Kidney (tissue), 14 donors: ENCODE results near the gene DNAJC5G. TPM values are rescaled to one million over a fixed set of nuclear protein-coding genes. Genes with fewer than 3 reads are reported as not detected.

Experiments used
- DNase-seq, 5 donors: peaks; one replicate each; pipeline ENCODE4 v3.0.0-alpha.2; 2013 to 2020
- FAIRE-seq: peaks from 2 replicates; lab custom pipeline; 2012; peaks lifted over from hg19 to GRCh38; lab: Jason Lieb, UNC
- H3K27ac ChIP-seq, 2 donors: one replicate each; pipeline ENCODE4 v1.7.0; 2013; ENCODE audit warnings: low read depth in 2 of 2, low read length in 2 of 2, inconsistent platforms in 1 of 2
- H3K27me3 ChIP-seq: one replicate; pipeline ENCODE4 v1.7.1; 2013; ENCODE audit warnings: low read length, inconsistent platforms; ENCODE audit not compliant: control insufficient read depth, insufficient read depth
- H3K36me3 ChIP-seq, 3 donors: one replicate each; pipeline versions ENCODE4 v1.7.0 to v1.7.1; 2013; ENCODE audit warnings: low read length in 3 of 3, control low read depth in 1 of 3, inconsistent platforms in 1 of 3; ENCODE audit not compliant: insufficient read depth in 3 of 3, control insufficient read depth in 2 of 3
- H3K4me1 ChIP-seq, 3 donors: one replicate each; pipeline versions ENCODE4 v1.7.0 to v1.7.1; 2013; ENCODE audit warnings: low read length in 3 of 3, inconsistent platforms in 1 of 3, low read depth in 1 of 3; ENCODE audit not compliant: control insufficient read depth in 2 of 3, insufficient read depth in 2 of 3
- H3K4me3 ChIP-seq, 3 donors: one replicate each; pipeline versions ENCODE4 v1.7.0 to v1.8.1; 2013; ENCODE audit warnings: low read length in 3 of 3, control low read depth in 1 of 3, inconsistent platforms in 1 of 3
- H3K9ac ChIP-seq, 3 donors: one replicate each; pipeline versions ENCODE4 v1.7.0 to v1.7.1; 2013; ENCODE audit warnings: low read length in 3 of 3, control low read depth in 1 of 3, inconsistent platforms in 1 of 3
- H3K9me3 ChIP-seq, 3 donors: one replicate each; pipeline versions ENCODE4 v1.7.0 to v1.7.1; 2013; ENCODE audit warnings: low read length in 3 of 3, control low read depth in 1 of 3, inconsistent platforms in 1 of 3; ENCODE audit not compliant: control insufficient read depth in 2 of 3, insufficient read depth in 1 of 3
- CTCF ChIP-seq: IDR thresholded peaks from 3 replicates; pipeline ENCODE4 v1.5.1; 2012; ENCODE audit warnings: mild to moderate bottlenecking, moderate library complexity, borderline replicate concordance; ENCODE audit not compliant: insufficient read depth; ENCODE audit errors: extremely low read depth
- intact Hi-C: fragments of 100-400 bp; cut with DNase I; formaldehyde crosslinking; loops from one replicate; pipeline ENCODE4 v1.11.1; 2022
- polyA plus RNA-seq: library from polyadenylated mRNA; stranded (reverse); fragments of 350-450 nt; fragmentation: Illumina TruSeq; extraction: RNeasy Lipid Tissue Mini Kit (QIAGEN cat#74804); gene quantifications from one replicate; pipeline ENCODE4 v1.2.3, GENCODE V29; 2014; ENCODE audit warnings: low read depth, low replicate concordance; ENCODE audit not compliant: insufficient read depth
- total RNA-seq: library from RNA; stranded (reverse); fragmentation: NEBNext Ultra II Directional; extraction: Animal tissue kit (Norgen Biotek cat#: 25700); gene quantifications from one replicate; pipeline ENCODE4 v1.2.1, GENCODE V29; 2021
- donor health status: control.
- donor health status: control.
- donor health status: control.
- donor health status: control.
- donor health status: control.
- donor health status: DM: yes; HTN: yes; CAD: no.
- donor health status: Normal renal cell carcinoma (clear cell type).

The DNAJC5G gene
- total and polyA plus RNA-seq, 2 donors from 2014 or later, result not detected

- FAIRE-seq (no peak), DNase-seq (no peak)
- intact Hi-C loops, result loop anchor here (10.0 kb wide), 1 partner anchor 210 kb away; no protein-coding TSS in a partner anchor
- no peaks in the 10 kb centered on the region for H3K9me3 ChIP-seq
- H3K4me1 ChIP-seq, result peaks cover 0 to 3% (median 0%) of the 10 kb centered on the region in 3 donors
- H3K27ac ChIP-seq, result no peak overlapping the region
- H3K4me3 ChIP-seq, result no peak overlapping the region
- H3K27me3 ChIP-seq, result peaks cover 17% of the 10 kb centered on the region
- H3K9ac ChIP-seq, result no peak overlapping the region
- TF ChIP-seq CTCF, result no peak
- H3K36me3 ChIP-seq, result no peaks in the 10 kb centered on the region
Measured at GRCh38 chr2:27304488-27305240, 29.4 kb downstream of the DNAJC5G start.

GRCh38 chr2:27305516-27305915 is 30.3 kb downstream of the DNAJC5G start:
- Histone ChIP-seq H3K4me1 (peaks cover 0 to 3% (median 0%) of the 10 kb centered on the region in 3 donors), H3K9me3 (no peaks in the 10 kb centered on the region), H3K4me3 (no peak overlapping the region), H3K9ac (no peak overlapping the region), H3K27me3 (peaks cover 17% of the 10 kb centered on the region), H3K27ac (no peak overlapping the region), H3K36me3 (no peaks in the 10 kb centered on the region)
- DNase-seq (peak in 1 of 5 donors; percentile 48), FAIRE-seq (no peak)
- no peak for TF ChIP-seq CTCF
- intact Hi-C loops, result loop anchor here (10.0 kb wide), 1 partner anchor 211 kb away; no protein-coding TSS in a partner anchor

GRCh38 chr2:27306136-27306535 is 30.9 kb downstream of the DNAJC5G start:
- no peak overlapping the region for H3K9ac ChIP-seq
- H3K27me3 ChIP-seq, result peaks cover 17% of the 10 kb centered on the region
- H3K27ac ChIP-seq, result no peak overlapping the region
- no peaks in the 10 kb centered on the region for H3K36me3 ChIP-seq
- TF ChIP-seq CTCF, result no peak
- DNase-seq (peak in 1 of 5 donors; percentile 78), FAIRE-seq (no peak)
- peaks cover 0 to 3% (median 0%) of the 10 kb centered on the region in 3 donors for H3K4me1 ChIP-seq
- intact Hi-C loops, result loop anchor here (10.0 kb wide), 1 partner anchor 211 kb away; no protein-coding TSS in a partner anchor
- H3K9me3 ChIP-seq, result no peaks in the 10 kb centered on the region
- H3K4me3 ChIP-seq, result no peak overlapping the region
